Ovary (tissue), 9 donors: ENCODE measurements around the gene KIF6. TPM values are rescaled to one million over a fixed set of nuclear protein-coding genes. Genes with fewer than 3 reads are reported as not detected.

Source experiments
- DNase-seq, 5 donors: peaks; one replicate each; pipeline ENCODE4 v3.0.0-alpha.2; 2019 to 2020
- H3K27ac ChIP-seq, 2 donors: fragments of 200-600 bp; one replicate each; pipeline versions ENCODE4 v1.5.1 to v1.8.0; 2019 to 2022
- H3K27me3 ChIP-seq: fragments of 200-600 bp; one replicate; pipeline ENCODE4 v1.8.0; 2022
- H3K36me3 ChIP-seq: fragments of 200-600 bp; sonication (generic); one replicate; pipeline ENCODE4 v1.5.1; 2019
- H3K4me1 ChIP-seq: one replicate; pipeline ENCODE4 v1.8.1; 2013; ENCODE audit warnings: mild to moderate bottlenecking, moderate library complexity; ENCODE audit not compliant: insufficient read depth
- H3K4me3 ChIP-seq: fragments of 200-600 bp; sonication (generic); one replicate; pipeline ENCODE4 v1.5.1; 2017
- H3K9me3 ChIP-seq, 2 donors: fragments of 200-600 bp in 1 of 2; sonication (generic) in 1 of 2; one replicate each; pipeline versions ENCODE4 v1.5.1 to v1.8.1; 2013 to 2019; ENCODE audit warnings: mild to moderate bottlenecking in 1 of 2, moderate library complexity in 1 of 2
- EP300 ChIP-seq: sonication (generic); formaldehyde crosslinking; IDR thresholded peaks from one replicate; pipeline ENCODE4 v1.6.1; 2017; ENCODE audit warnings: antibody characterized with exemption
- POLR2A ChIP-seq: fragments of 450-650 bp; IDR thresholded peaks from one replicate; pipeline ENCODE4 v1.6.1; 2017; ENCODE audit warnings: antibody characterized with exemption, mild to moderate bottlenecking, moderate library complexity
- WGBS, 3 donors: extraction: QIAGEN DNeasy Blood & Tissue Kit in 1 of 3; methylation state at CpG; one replicate each; pipeline versions ENCODE4 v1.1.5 to v1.1.7; 2013 to 2017; 5-methylcytosine and 5-hydroxymethylcytosine counted together
- intact Hi-C, 4 donors: fragments of 100-400 bp; cut with DNase I; formaldehyde crosslinking; loops; one replicate each; pipeline versions ENCODE4 v1.11.0 to v1.15.1; 2022 to 2023
- polyA plus RNA-seq, 2 donors: library from polyadenylated mRNA; stranded (reverse); fragments of 200-250 nt in 1 of 2; fragments of 350-450 nt in 1 of 2; fragmentation: Illumina TruSeq in 1 of 2; extraction: RNeasy Lipid Tissue Mini Kit (QIAGEN cat#74804) in 1 of 2; gene quantifications; one replicate each; pipeline ENCODE4 v1.2.3, GENCODE V29; 2013 to 2014
- total RNA-seq, 7 donors: library from RNA; depleted of rRNA in 2 of 7; stranded (reverse); fragments of >200 nt in 2 of 7; fragmentation: NEBNext Ultra II Directional in 3 of 7; extraction: Animal tissue kit (Norgen Biotek cat#: 25700) in 3 of 7; gene quantifications; one replicate each; pipeline versions ENCODE4 v1.1.0 to v1.2.4, GENCODE V29; 2016 to 2023
- TF ChIP-seq, protein P1 (sequence below), 3 donors: fragments of 450-650 bp in 2 of 3; fragments of 200-600 bp in 1 of 3; IDR thresholded peaks; one replicate each; pipeline versions ENCODE4 v1.5.1 to v1.8.0; 2016 to 2022; ENCODE audit warnings: antibody characterized with exemption in 3 of 3, mild to moderate bottlenecking in 1 of 3
- donor health status: DM: no; HTN: no; CAD: no; lungs with moderate emphysema.
- donor health status: DM: no; HTN: no; CAD: no.
- donor health status: Bipolar disorder and iron deficiency.
- donor health status: DM: yes; HTN: yes; CAD: no.
- donor health status: DM: no; HTN: no; CAD: no.
- donor health status: DM: yes; HTN: yes; CAD: no.

The KIF6 gene
- total and polyA plus RNA-seq, 9 donors: 0.12 to 2.1 (median 0.82) TPM

DNA sequence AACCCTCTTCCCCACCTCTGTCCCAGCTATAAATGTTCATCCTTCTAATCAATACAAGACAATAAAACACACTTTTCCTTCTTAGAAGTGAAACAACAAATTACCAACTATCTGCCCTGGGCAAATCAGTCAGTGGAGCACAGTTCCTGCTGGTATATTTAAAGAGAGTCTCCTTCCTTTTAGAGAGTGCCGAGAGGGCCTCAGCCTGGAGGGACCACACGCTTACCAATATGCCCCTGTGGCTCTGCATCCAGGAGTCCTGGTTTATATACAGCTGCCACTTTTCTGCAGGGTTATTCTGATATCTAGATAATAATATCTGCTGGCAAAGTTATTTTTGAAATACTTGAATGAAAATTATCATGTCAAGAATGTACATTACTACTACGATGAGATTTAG lies 315.3 kb downstream of the KIF6 start:
- no peak for DNase-seq
- Histone ChIP-seq H3K9me3 (no peaks in the 10 kb centered on the region), H3K27ac (no peak overlapping the region), H3K27me3 (no peaks in the 10 kb centered on the region), H3K4me3 (no peak overlapping the region), H3K4me1 (no peaks in the 10 kb centered on the region), H3K36me3 (no peaks in the 10 kb centered on the region)
- intact Hi-C loops: no loop called here
- TF ChIP-seq EP300: no peak
- TF ChIP-seq POLR2A: no peak
- TF ChIP-seq, protein P1, sequence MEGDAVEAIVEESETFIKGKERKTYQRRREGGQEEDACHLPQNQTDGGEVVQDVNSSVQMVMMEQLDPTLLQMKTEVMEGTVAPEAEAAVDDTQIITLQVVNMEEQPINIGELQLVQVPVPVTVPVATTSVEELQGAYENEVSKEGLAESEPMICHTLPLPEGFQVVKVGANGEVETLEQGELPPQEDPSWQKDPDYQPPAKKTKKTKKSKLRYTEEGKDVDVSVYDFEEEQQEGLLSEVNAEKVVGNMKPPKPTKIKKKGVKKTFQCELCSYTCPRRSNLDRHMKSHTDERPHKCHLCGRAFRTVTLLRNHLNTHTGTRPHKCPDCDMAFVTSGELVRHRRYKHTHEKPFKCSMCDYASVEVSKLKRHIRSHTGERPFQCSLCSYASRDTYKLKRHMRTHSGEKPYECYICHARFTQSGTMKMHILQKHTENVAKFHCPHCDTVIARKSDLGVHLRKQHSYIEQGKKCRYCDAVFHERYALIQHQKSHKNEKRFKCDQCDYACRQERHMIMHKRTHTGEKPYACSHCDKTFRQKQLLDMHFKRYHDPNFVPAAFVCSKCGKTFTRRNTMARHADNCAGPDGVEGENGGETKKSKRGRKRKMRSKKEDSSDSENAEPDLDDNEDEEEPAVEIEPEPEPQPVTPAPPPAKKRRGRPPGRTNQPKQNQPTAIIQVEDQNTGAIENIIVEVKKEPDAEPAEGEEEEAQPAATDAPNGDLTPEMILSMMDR (IDR thresholded peaks at IDR 0.05): no peak
- WGBS, 3 donors: 92 to 97% (median 97%) methylated on average over 3 of the region's 3 CpGs

DNA sequence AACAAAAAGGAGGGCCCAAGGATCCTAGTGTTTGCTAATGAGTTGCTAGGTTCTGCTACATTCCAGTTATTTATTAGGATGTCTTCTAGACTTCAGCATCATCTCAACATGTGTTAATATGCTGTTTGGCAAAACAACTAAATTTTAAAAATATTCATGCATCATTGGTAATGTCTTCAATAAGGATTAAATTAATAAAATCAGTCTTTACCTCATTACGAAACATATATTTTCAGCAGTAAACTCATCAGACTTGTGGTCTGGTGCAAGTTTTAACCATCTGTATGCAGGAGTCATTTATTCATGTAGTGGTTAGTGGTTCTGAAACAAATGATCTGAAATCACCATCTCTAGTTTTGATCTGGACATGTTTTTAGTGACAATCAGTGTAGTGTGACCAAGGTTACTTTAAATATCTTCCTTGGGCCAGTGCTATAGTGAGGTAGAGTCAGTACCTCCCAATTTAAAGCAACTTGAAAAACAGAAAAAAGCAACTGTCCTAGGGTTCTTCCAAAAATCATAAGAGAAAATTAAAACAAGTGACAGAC lies 317.7 kb downstream of the KIF6 start:
- 96 to 98% (median 96%) methylated on average over 1 of the region's 1 CpG for WGBS, 3 donors
- intact Hi-C loops: no loop called here

DNA sequence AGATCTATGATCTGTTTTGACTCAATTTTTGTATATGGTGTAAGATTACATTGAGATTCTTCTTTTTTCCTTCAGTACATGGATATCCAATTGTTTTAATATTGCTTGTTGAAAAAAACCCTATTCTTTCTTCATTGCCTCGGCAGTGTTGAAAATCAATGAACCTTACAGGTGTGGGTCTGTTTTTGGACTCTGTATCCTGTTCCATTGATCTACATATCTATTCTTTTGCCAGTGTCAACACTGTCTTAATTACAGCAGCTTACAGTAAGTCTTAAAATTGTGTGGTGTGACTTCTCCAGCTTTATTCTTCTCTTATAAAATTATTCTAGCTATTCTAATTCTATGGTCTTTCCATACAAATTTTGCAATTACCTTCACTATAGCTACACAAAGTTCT lies 320.9 kb downstream of the KIF6 start:
- 88 to 98% (median 96%) methylated on average over 1 of the region's 1 CpG for WGBS, 3 donors

More for the DNA sequence above, 317.7 kb downstream of the KIF6 start:
- Histone ChIP-seq H3K4me1 (no peaks in the 10 kb centered on the region), H3K36me3 (no peaks in the 10 kb centered on the region), H3K9me3 (no peaks in the 10 kb centered on the region), H3K4me3 (no peak overlapping the region), H3K27ac (no peak overlapping the region), H3K27me3 (no peaks in the 10 kb centered on the region)
- TF ChIP-seq EP300 (no peak), POLR2A (no peak)
- TF ChIP-seq, protein P1 (IDR thresholded peaks at IDR 0.05): no peak
- DNase-seq: no peak

DNA sequence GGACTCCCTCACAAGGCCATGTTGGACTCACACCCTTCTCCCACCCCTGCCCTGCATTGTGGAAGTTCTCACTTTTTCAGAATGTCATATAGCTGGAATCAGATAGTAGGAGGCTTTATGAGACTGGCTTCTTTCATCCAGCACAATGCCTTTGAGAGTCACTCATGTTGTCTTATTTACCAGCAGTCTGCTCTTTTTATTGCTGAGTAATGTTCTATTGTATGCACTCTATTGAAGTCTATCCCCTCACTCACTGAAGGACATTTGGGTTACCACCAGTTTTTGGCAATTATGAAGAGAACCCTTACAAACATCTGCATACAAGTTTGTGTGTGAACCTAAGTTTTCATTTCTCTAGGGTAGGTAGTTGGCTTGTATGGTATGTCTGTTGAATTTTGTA lies 321.9 kb downstream of the KIF6 start:
- TF ChIP-seq EP300 (no peak), POLR2A (no peak)
- TF ChIP-seq, protein P1 (IDR thresholded peaks at IDR 0.05): no peak
- intact Hi-C loops: no loop called here
- Histone ChIP-seq H3K27me3 (no peaks in the 10 kb centered on the region), H3K27ac (no peak overlapping the region), H3K4me3 (no peak overlapping the region), H3K36me3 (no peaks in the 10 kb centered on the region), H3K9me3 (no peaks in the 10 kb centered on the region), H3K4me1 (no peaks in the 10 kb centered on the region)
- DNase-seq: no peak

More for the DNA sequence above, 320.9 kb downstream of the KIF6 start:
- no peaks in the 10 kb centered on the region for H3K9me3 ChIP-seq
- no peak overlapping the region for H3K4me3 ChIP-seq
- intact Hi-C loops: no loop called here
- H3K27me3 ChIP-seq: no peaks in the 10 kb centered on the region
- H3K36me3 ChIP-seq: no peaks in the 10 kb centered on the region
- TF ChIP-seq EP300: no peak
- no peak for TF ChIP-seq POLR2A
- TF ChIP-seq, protein P1 (IDR thresholded peaks at IDR 0.05): no peak
- DNase-seq: no peak
- no peak overlapping the region for H3K27ac ChIP-seq
- H3K4me1 ChIP-seq: no peaks in the 10 kb centered on the region
